GM19463 (cell line): ENCODE measurements around the gene RNF183.
"Not testable (repeated sequence)": the region's sequence is repeated elsewhere in the genome, so short reads cannot be mapped to it uniquely, and the experiment has no call there.

ENCODE experiments used
- ATAC-seq: cut with Tn5 transposase; IDR thresholded peaks from one replicate; pipeline ENCODE4 v1.9.1; 2021; ENCODE audit warnings: mild to moderate bottlenecking, moderate library complexity; ENCODE audit not compliant: unreplicated experiment

RNF183 gene

GRCh38 chr9:113317777-113318176 is 14.6 kb upstream of the RNF183 start:
- no peak for ATAC-seq

GRCh38 chr9:113316030-113316429 is 12.9 kb upstream of the RNF183 start:
- ATAC-seq: no peak

GRCh38 chr9:113315231-113315630 is 12.1 kb upstream of the RNF183 start:
- no peak for ATAC-seq

GRCh38 chr9:113313261-113313660 is 10.1 kb upstream of the RNF183 start:
- ATAC-seq: no peak

- no peak for ATAC-seq
Measured at GRCh38 chr9:113311961-113312360, 8.8 kb upstream of the RNF183 start.

- no peak for ATAC-seq
Measured at GRCh38 chr9:113310538-113310937, 7.4 kb upstream of the RNF183 start.

- no peak for ATAC-seq
Measured at GRCh38 chr9:113309204-113309813, 6.1 kb upstream of the RNF183 start.

GRCh38 chr9:113307396-113307975 is 4.3 kb upstream of the RNF183 start:
- ATAC-seq: no peak

GRCh38 chr9:113306566-113306965 is 3.4 kb upstream of the RNF183 start:
- ATAC-seq: no peak

GRCh38 chr9:113301548-113301947 is 1.6 kb downstream of the RNF183 start:
- ATAC-seq: no peak

- no peak for ATAC-seq
Measured at GRCh38 chr9:113299800-113300292, 3.3 kb downstream of the RNF183 start.

GRCh38 chr9:113298924-113299770 is 4.0 kb downstream of the RNF183 start:
- no peak for ATAC-seq

GRCh38 chr9:113298311-113298710 is 4.9 kb downstream of the RNF183 start:
- no peak for ATAC-seq

- ATAC-seq: no peak
Measured at GRCh38 chr9:113296796-113297558, 6.2 kb downstream of the RNF183 start.

GRCh38 chr9:113296247-113296646 is 6.9 kb downstream of the RNF183 start:
- ATAC-seq: not testable (repeated sequence)

- ATAC-seq: no peak
Measured at GRCh38 chr9:113293285-113293878, 9.8 kb downstream of the RNF183 start.

- ATAC-seq: no peak
Measured at GRCh38 chr9:113290052-113290607, 13.0 kb downstream of the RNF183 start.

GRCh38 chr9:113289091-113289490 is 14.1 kb downstream of the RNF183 start:
- ATAC-seq: no peak

- ATAC-seq: no peak
Measured at GRCh38 chr9:113281356-113281755, 21.8 kb downstream of the RNF183 start.

- no peak for ATAC-seq
Measured at GRCh38 chr9:113278840-113279239, 24.3 kb downstream of the RNF183 start.
